Neural progenitor cell (in vitro differentiated cells): Measurements from ENCODE around the gene MYO1B.

ENCODE experiments used
- EZH2 ChIP-seq: fragments of 200-600 bp; sonication (generic); IDR thresholded peaks from 2 replicates; pipeline ENCODE4 v1.6.1; 2017; ENCODE audit warnings: antibody characterized with exemption, mild to moderate bottlenecking, moderate library complexity
- TF ChIP-seq, protein P1 (sequence below): fragments of 200-600 bp; sonication (generic); IDR thresholded peaks from 2 replicates; pipeline ENCODE4 v1.5.1; 2017; ENCODE audit warnings: antibody characterized with exemption, mild to moderate bottlenecking

DNA sequence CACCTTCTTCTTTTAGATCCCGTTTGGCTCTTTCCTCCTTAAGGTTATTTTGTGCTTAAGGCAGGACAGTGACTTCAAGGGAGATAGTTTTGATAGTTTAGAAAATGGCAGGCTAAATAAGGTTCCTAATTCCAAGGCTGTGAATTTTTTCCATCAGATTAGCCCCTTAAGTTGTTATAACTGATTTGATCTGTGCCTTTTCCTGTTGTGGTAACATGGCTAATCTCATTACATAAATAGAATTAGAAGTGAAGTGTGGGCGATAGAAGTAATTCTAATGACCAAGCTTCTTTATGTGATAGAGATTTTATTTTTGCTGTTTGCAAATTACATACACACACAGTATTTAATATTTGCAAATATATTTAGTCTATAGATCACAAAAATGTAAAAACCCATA, 102.0 kb downstream of the MYO1B start:
- TF ChIP-seq, protein P1, sequence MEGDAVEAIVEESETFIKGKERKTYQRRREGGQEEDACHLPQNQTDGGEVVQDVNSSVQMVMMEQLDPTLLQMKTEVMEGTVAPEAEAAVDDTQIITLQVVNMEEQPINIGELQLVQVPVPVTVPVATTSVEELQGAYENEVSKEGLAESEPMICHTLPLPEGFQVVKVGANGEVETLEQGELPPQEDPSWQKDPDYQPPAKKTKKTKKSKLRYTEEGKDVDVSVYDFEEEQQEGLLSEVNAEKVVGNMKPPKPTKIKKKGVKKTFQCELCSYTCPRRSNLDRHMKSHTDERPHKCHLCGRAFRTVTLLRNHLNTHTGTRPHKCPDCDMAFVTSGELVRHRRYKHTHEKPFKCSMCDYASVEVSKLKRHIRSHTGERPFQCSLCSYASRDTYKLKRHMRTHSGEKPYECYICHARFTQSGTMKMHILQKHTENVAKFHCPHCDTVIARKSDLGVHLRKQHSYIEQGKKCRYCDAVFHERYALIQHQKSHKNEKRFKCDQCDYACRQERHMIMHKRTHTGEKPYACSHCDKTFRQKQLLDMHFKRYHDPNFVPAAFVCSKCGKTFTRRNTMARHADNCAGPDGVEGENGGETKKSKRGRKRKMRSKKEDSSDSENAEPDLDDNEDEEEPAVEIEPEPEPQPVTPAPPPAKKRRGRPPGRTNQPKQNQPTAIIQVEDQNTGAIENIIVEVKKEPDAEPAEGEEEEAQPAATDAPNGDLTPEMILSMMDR, result no peak
- TF ChIP-seq EZH2, result no peak
